NCI-H2081 (cell line): Measurements from ENCODE around the gene MYO18A.
"Not testable (repeated sequence)": the region's sequence is repeated elsewhere in the genome, so short reads cannot be mapped to it uniquely, and the experiment has no call there.

Source experiments
- DNase-seq, 2 experiments: peaks; one replicate each; lab custom pipeline; 2025; lab: John Stamatoyannopoulos, UW

The MYO18A gene

DNA sequence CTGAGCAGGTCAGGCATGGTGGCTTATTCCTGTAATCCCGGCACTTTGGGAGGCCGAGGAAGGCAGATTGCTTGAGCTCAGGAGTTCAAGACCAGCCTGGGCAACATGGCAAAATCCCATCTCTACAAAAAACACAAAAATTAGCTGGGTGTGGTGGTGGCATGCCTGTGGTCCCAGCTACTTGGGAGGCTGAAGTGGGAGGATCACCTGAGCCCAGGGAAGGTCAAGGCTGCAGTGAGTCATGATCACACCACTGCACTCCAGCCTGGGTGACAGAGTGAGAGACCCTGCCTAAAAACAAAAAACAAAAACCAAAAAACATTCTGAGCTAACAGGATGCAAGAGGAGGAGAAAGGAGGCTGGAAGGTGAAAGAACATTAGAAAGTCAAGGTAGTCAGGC is 33.0 kb downstream of the MYO18A start:
- DNase-seq: not testable (repeated sequence)

DNA sequence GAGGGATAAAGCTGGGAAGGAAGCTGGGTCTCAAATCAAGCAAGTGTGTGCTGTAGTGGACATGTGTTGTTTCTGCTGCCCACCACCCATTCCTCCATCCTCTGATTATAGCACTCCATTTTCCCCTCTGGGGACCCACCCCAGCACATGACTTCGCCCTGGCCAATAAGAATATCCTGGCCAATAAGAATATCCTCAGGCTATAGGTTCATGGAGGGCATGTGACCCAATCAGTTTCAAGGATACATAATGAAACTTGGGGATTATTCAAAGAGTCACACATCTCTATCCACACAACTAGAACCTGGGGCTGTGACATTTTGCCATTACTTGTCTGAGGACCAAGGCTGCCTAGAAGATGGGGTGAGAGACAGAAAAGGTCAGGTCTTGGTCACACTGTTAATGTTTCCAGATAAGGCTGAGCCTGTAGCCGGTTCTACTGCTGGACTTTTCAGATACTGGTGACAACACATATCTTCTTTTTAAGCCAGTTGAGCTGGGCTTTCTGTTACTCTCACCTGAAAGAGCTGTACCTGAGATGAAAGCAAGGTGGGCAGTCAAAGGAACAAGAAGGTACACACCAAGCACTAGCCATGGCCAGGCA is 33.7 kb downstream of the MYO18A start:
- DNase-seq: no peak

DNA sequence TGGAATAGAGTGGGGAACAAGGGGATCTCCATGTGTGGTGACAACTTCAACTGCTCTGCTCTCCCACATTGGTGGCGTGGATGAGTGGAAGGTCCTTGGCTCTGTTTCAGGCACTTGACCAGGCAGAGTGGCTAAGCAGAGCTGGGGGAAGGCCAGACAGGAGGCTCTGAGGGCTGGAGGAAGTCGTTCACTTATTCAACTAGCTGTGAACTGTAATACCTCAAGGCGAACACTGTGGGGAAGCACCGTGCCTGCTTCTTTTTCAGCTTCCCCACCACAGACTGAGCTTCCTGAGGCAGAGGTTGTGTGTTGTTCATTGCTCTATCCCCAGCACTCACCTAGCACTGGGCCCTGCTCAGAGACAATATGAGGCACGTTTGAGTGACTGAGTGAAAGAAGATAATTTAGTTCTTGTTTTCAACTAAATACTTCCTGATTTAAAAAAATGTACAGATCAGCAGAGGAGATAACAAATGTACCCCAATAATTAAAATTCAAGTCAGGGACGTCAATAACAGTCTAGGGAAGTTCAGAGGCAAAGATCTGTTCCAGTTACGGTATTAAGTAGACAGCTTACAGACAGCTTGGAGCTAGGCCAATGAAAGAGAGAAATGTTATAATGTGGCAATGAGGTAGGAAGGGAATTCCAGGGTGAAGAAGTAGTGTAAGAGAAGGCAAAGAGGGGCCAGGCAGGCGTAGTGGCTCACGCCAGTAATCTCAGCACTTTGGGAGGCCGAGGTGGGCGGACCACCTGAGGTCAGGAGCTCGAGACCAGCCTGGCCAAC is 34.7 kb downstream of the MYO18A start:
- DNase-seq: peak; percentile 54 to 57

DNA sequence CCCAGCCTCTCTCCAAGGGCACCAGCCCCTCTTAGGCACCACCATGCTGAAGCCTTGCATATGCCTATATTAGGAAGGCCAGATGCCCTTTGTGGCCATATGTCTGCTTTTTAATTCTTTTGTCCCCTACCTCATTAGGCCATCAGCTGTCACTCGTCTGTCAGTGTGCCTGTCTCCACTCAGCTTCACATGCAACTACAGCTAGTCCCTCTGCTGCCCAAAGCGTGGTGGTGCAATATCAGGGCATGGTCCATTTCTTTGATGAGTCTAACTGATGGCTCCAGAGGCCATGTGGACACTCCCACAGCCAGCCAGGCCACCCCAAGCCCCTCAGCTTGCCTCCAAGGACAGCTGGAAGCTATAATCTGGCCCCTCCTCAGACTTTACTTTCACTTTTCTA is 36.3 kb downstream of the MYO18A start:
- no peak for DNase-seq

DNA sequence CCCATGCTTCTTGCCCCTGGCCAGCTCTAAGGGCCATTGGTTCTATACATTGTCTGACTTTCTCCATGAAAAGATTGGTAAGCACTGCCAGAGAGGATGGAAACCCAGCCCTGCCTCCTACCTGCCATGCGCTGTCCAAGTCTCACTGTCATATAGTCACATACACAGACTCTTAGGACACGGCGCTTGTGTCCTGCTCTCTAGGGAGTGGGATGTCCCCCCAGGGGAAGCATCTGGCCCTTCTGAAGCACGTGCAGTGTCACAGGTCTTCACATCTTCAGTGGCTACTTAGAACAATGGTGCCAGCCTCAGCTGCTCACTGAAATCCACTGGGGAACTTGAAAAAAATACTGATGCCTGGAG is 38.7 kb downstream of the MYO18A start:
- no peak for DNase-seq

DNA sequence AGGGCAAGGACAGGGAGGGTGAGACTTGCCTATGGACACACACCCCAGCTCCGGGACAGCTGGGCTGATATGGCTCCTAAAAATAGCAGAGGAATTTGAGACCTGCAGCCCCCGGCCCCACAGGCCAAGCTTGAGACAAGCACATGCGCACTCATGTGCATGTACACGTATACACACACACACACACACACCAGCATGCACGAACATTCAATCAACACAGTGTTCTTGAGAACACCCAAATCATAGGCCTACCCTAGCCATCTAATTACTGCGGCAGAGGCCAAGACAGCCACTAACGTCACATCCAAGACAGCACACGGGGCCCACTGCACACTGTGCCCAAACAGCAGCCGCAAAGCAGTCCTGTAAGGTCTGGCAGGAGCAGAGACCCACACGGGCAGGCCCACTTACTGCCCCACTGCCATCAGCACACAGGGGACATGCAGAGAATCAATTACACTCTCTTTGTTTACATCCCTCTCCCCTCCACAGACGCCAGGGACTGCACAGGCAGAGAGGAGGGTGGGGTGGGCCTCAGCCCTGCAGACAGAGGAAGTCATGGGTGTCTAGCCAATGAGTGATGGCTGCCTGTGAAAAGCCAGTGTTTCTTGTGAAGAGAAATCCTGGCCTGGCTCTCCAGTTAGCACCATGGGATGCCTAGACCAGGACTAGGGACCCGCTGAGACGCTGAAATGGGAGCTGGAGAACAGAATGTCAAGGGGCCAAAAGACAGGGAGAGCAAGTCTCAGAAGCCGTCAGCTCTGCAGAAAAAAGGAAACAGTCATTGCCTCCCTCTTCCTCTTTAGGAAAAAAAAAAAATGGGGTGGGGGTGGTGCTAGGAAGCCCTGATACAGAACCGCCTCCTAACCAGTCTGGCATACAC is 39.3 kb downstream of the MYO18A start:
- peak in 1 of 2 experiments; percentile 37 for DNase-seq

DNA sequence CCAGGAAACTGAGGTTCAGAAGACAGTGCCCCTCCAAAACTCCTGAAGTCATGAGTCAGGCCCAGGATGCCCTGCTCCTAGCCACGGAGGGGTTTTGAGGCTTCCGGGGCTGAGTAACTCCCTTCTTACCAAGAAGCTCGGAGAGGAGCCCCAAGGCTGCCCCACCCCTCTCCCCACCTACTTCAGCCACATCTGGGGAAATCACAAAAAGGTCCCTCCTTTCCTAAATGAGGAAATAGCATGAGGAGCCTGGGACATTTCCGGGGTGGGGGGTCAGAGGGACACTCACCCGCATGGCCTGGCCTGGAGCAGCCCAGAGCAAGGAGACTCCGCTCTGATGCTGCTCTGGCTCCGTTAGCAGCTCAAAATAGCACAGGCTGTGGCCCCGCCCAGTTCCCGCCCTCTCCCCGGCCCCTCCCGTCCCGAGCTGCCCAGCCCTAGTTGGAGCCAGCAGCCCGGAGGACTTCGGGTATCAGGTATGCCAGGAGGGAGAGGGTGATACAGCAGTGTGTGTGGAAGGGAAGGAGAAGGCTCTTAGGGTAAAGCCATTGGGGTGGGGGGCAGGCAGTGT is 40.1 kb downstream of the MYO18A start:
- DNase-seq: no peak

DNA sequence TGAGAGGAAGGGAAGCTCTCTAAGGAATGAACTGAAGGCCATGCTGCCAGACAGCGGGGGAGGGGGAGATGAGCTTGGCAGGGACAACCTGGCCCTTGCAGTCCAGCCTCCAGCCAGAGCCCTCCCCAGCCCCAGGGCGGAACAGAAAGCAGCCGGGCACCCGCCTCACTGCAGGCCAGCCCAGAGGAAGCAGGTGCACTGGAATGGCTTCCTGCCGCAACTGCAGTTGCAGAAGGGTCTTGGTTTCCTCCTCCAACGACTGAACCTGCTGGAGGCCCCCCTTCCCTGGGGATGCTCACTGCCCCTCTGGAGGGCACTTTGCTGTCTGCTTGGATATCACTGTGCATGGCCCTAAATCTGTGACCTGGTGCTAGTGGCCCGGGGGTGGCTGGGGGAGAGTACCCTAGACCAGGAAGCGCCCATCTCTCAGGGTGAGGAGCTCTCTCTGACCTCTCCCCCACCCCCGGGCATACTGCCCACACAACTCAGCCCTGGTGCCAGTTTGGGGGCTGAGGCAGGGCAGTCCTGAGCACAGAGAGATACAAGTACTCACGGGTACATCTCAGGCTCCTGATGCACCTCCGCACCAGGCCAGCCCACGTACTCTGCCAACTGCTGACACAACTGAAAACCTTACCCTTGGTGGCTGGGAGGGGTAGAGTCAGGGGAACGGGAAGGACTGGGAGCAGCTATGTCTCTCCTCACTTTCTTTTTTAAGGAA is 41.1 kb downstream of the MYO18A start:
- DNase-seq: no peak

DNA sequence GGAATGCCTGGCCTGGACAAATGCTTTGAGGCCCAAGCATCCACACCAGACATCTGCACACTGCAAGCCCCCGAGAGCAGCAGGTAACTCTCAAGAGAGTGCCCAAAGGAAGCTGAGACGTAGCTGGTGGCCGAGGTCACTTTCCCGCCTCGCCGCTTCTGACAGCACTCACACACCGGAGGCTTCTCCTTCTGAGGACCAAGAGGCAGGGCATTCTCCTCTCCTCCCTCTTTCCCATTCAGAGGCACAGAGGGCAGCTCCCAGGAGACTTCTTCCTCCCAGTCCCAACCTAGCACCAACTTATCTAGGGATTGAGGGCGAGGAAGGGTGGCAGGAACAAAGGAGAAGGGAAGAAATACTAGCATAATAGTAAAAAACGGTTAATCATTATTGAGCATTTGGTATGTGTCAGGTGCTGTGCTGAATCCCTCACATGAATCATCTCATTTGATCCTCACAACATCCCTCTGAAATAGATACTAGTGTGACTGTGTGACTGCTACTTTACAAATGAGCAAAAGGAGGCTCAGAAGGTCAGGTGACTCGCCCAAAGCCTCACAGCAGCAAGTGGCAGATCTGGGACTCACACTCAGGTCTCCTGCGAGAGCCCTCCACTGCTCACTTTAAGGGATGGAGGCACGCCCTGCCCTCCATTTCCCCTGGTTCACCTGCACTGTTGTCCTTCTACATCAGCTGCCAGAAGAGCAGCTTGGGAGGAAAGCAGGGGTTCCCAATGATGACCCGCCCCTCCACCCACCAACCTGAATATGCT is 41.8 kb downstream of the MYO18A start:
- DNase-seq: no peak

DNA sequence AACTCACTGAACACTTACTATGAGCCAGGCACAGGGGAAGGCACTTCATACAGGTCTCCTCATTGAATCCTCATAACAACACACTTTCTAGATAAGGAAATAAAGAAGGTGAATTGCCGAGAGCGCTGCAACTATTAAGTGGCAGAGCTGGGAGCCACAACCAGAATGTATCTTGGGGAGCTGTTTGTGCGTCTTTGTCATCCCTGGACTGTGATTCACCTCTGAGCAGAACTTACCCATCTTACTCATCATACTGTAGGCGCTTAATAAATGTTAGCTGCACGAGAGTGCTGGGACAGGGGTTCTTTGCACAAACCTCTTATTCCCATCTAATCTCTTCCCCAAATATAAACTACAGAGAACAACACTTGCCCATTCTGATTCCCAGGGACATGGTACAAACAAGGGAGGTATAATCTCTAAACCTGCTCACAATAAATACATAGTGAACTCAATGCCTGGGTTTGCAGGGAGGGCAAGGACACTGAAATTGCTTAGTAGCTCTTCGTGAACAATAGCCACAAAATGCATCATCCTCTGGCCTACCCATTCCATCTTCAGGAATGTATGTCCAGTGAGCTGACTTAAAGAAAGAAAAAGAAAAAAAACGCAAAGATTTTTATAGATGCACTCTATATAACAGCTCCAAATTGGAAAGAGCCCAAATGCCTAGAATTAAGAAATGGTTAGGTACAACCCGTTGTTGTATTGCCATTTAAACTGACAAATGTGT is 43.0 kb downstream of the MYO18A start:
- DNase-seq: no peak

DNA sequence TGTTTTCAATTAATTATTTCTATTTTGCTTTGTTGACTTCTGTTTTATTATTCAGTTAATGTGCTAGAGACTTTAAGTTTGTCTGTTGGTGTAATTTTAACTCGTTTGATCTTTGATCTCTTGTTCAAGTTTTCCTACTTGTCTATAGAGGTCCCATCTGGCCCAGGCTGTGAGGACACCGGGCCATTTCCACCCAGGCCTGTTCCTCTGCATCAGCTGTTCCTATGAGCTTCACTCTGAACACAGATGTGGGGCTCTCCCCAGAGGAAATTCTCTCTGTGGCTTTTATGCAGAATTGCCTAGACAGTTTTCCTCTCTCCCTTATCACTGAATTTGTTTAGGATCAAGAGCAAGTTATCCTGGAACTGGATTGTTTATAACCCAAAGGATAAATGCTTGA is 44.7 kb downstream of the MYO18A start:
- no peak for DNase-seq

DNA sequence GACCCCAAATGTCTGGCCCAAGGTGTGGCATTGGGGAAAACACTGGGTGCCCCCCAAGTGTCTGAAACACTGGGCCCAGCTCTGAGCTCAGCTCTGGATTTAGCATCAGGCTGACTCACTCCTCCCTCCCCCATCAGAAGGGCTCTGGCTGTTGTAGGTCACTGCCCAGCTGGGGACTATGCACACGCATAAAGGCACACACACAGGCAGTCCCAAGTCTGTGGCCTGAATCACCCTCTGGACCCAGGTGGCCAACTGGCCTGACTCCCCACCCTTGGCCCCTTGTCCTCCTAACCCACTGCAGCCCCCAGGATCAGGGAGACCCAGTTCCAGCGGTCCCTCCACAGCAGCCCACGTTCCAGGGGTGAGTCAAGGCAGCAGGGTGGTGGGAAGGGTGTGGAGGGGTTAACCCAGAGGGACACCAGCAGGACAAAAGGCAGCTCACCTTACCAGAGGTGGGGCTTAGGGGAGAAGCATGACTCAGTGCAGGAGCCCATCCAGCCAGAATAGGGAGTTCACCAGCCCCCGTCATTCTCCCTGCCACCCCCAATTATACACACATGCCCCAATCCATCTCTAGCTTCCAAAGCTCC is 47.0 kb downstream of the MYO18A start:
- no peak for DNase-seq

DNA sequence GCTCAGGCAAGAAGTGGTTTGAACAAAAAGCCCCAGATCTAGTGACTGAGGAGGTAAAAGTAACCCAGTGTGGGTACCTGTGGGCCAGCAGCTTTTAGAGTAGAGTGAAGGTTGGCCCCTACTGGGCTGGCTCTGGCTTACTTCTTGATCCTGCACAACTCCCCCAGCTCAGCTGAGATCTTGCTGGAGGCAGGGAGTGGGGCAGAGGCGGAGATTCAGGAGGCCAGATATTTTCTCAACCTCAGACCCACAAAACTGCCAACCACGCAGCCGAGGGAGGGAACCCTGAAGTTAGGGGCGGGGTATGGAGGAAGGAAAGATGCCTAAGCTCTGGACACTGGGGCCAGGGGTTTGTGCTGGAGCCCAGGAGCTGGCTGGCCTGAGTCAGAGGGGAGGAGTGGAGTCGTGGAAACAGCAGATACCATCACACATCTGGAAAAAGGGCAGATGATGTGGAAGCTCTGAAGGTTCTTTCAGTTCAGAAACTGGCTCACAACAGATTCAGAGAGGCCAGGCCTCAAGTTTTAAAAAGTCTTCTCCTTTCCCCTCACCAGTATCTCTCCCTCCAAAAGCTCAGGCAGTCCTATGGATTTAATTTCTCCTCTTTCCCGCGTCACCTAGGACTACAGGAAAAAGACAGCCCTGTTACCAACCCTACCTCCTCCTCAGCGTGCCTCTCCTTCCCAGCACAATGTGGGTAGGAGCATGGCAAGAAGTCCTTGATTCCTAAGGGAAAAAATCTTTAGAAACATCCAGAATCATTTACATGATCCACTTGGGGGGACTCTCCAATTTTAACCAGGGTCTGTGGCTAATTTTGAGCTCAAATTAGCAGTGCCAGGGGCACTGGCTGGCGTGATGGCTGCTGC is 48.1 kb downstream of the MYO18A start:
- DNase-seq: no peak

DNA sequence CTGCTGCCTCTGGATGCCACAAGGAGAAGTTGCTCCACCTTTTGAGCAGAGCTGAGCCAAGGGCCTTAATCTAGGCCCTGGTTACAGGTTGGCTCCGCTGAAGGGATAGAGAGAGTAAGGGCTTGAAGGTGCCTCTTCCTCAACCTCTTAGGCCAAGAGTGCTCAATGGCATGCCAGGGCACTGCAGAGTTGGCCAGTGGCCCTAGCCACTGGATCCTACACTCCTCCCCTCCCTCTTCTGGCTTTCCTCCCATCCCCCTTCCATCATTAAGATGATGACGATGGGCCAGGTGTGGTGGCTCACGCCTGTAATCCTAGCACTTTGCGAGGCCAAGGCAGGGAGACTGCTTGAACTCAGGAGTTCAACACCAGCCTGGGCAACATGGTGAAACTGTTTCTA is 50.5 kb downstream of the MYO18A start:
- no peak for DNase-seq

DNA sequence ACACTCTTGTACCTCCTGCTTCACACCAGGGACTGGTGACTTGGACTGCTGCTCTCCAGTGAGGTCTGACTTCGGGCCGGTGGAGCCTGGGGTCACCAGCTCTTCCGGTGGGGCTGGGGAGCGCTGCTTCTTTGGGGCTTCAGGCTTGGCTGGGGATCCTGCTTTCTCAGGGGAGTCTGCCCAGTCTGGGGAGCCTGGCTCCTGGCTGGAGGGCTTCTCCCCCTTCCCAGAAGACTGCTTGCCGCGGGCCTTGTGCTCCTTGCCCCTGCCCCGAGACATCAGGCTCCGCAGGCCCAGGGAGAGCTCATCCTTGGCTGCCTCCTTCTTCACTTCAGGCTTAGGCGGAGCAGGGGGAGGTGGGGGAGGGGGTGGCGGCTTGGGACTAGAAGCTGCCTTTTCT is 52.4 kb downstream of the MYO18A start:
- DNase-seq: no peak

DNA sequence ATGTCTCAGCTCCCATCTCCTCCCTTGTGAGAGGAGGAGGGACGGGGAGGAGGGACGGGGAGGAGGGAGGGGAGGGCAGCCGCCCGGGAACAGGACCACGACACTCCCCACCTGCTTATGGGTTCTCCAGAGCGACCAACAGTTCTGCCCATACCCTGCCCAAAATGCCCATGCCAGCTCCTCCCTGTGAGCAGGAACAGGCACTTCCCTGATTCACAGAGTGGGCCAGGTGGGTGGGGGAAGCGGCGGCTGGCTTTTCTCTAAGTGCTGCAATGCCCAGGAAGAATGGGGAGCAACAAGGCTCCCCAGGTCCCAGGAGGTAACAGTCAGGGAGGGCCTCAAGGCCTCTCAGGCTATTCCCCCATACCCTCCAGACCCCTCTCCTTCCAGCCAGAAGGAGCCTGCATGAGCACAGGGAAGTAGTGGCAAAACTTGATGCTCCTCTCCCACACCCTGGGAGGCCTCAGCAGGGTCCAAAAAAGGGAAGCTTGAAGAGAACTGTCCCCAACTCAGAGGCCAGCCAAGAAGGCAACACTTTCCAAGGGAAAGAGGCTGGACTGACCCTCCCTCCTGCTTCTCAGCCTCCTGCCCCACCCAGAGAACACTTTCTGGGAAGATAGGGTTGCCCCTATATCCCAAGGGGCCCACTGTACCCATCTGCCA is 53.8 kb downstream of the MYO18A start:
- DNase-seq: no peak

DNA sequence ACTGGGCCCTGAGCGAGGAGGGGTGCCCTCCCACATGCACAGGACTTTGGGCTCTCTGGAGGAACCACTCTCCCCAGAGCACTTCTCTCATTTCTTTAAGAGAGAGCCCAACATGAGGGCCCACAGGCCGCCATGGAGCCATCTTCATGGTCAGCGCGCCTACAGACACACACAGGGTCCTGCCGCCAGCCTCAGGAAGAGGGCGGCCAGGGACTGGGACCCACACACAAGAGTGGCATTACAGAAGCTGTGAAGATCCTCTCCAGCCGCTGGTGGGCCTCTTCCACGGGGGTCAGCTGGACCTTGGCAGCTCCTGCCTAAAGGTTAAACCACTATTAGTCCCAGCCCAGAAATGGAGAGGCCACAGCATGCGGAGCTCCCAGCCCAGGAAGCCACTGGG is 54.5 kb downstream of the MYO18A start:
- no peak for DNase-seq

DNA sequence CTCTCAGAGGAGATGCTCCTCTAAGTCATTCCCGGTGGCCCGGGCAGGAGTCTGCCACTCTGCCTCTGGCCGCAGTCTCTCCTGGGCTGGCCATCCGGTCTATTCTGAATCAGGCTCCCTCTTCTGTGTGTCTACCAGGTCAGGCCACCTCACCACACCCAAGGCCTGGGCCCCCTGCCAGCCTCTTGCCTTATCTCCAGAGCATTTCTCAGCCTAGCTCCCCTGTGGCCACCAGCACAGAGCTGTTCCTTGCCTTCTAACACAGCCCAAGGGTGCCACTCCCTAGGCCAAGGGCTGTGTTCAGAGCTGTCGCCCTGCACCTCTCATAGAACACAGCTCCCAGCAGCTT is 55.3 kb downstream of the MYO18A start:
- DNase-seq: no peak
